NCI-H524 (cell line): ENCODE data around the gene CMSS1.
A peak's percentile ranks its signal among the peaks of the same experiment; 100 is the strongest.
"Not testable (repeated sequence)": the region's sequence is repeated elsewhere in the genome, so short reads cannot be mapped to it uniquely, and the experiment has no call there.

Experiments used
- DNase-seq, 2 experiments: peaks; one replicate each; lab custom pipeline; 2025; lab: John Stamatoyannopoulos, UW

Gene CMSS1

GRCh38 chr3:100083209-100083608 is 265.5 kb downstream of the CMSS1 start:
- DNase-seq: no peak

- DNase-seq: no peak
These were observed 266.6 kb downstream of the CMSS1 start for GRCh38 chr3:100084100-100084806.

- DNase-seq: no peak
These were observed 268.7 kb downstream of the CMSS1 start for GRCh38 chr3:100086401-100086800.

GRCh38 chr3:100087198-100087597 is 269.5 kb downstream of the CMSS1 start:
- DNase-seq: no peak

- DNase-seq: no peak
These were observed 271.2 kb downstream of the CMSS1 start for GRCh38 chr3:100088735-100089368.

- no peak for DNase-seq
These were observed 272.4 kb downstream of the CMSS1 start for GRCh38 chr3:100089812-100090668.

- DNase-seq: no peak
These were observed 273.0 kb downstream of the CMSS1 start for GRCh38 chr3:100090669-100091005.

GRCh38 chr3:100093831-100094230 is 276.2 kb downstream of the CMSS1 start:
- no peak for DNase-seq

- DNase-seq: not testable (repeated sequence)
These were observed 278.6 kb downstream of the CMSS1 start for GRCh38 chr3:100096286-100096685.

GRCh38 chr3:100096866-100097265 is 279.2 kb downstream of the CMSS1 start:
- no peak for DNase-seq

- no peak for DNase-seq
These were observed 280.5 kb downstream of the CMSS1 start for GRCh38 chr3:100097919-100098783.

GRCh38 chr3:100098784-100099070 is 281.1 kb downstream of the CMSS1 start:
- no peak for DNase-seq

- no peak for DNase-seq
These were observed 282.0 kb downstream of the CMSS1 start for GRCh38 chr3:100099621-100100020.

- DNase-seq: no peak
These were observed 282.8 kb downstream of the CMSS1 start for GRCh38 chr3:100100425-100100824.

- no peak for DNase-seq
These were observed 285.1 kb downstream of the CMSS1 start for GRCh38 chr3:100102757-100103156.

GRCh38 chr3:100103558-100104441 is 286.1 kb downstream of the CMSS1 start:
- no peak for DNase-seq

- DNase-seq: no peak
These were observed 286.8 kb downstream of the CMSS1 start for GRCh38 chr3:100104442-100104798.

GRCh38 chr3:100104817-100105413 is 287.3 kb downstream of the CMSS1 start:
- no peak for DNase-seq

GRCh38 chr3:100105501-100105900 is 287.8 kb downstream of the CMSS1 start:
- DNase-seq: no peak

GRCh38 chr3:100106094-100106493 is 288.4 kb downstream of the CMSS1 start:
- peak in 1 of 2 experiments; percentile 72 for DNase-seq
